HepG2 (cell line): ENCODE measurements around the gene FOLR1. TPM values are rescaled to one million over a fixed set of nuclear protein-coding genes. Genes with fewer than 3 reads are reported as not detected.

Experiments used
- CHD4 ChIP-seq: fragments of 200-600 bp; sonication (generic); IDR thresholded peaks from 2 replicates; pipeline ENCODE4 v1.7.0; 2017; ENCODE audit warnings: mild to moderate bottlenecking, low read length, borderline replicate concordance
- GTF3A ChIP-seq: sonication (generic); formaldehyde crosslinking; conservative IDR thresholded peaks from 2 replicates; pipeline ENCODE4 v1.4.0; 2020; ENCODE audit warnings: mild to moderate bottlenecking, missing genetic modification reagents
- KDM2A ChIP-seq: sonication (generic); formaldehyde crosslinking; IDR thresholded peaks from 2 replicates; pipeline ENCODE4 v1.4.0; 2020; ENCODE audit warnings: low read depth, missing genetic modification reagents, borderline replicate concordance
- MNT ChIP-seq: fragments of 450-650 bp; IDR thresholded peaks from 2 replicates; pipeline ENCODE4 v1.6.1; 2016
- ZBTB21 ChIP-seq: sonication (generic); formaldehyde crosslinking; IDR thresholded peaks from 2 replicates; pipeline ENCODE4 v1.4.0; 2020; ENCODE audit warnings: missing genetic modification reagents
- ZBTB34 ChIP-seq: sonication (generic); formaldehyde crosslinking; IDR thresholded peaks from 2 replicates; pipeline ENCODE4 v1.8.0; 2022; ENCODE audit warnings: mild to moderate bottlenecking, missing genetic modification reagents
- ZC3H13 ChIP-seq: sonication (generic); formaldehyde crosslinking; IDR thresholded peaks from 2 replicates; pipeline ENCODE4 v1.8.1; 2023; ENCODE audit warnings: mild to moderate bottlenecking, missing genetic modification reagents, moderate library complexity
- ZNF318 ChIP-seq: sonication (generic); formaldehyde crosslinking; IDR thresholded peaks from 2 replicates; pipeline ENCODE4 v1.4.0; 2020; ENCODE audit warnings: mild to moderate bottlenecking, missing genetic modification reagents
- ZNF512 ChIP-seq: sonication (generic); formaldehyde crosslinking; IDR thresholded peaks from 2 replicates; pipeline ENCODE4 v1.4.0; 2020; ENCODE audit warnings: mild to moderate bottlenecking, missing genetic modification reagents
- ZNF687 ChIP-seq: sonication (generic); formaldehyde crosslinking; IDR thresholded peaks from 2 replicates; pipeline ENCODE4 v1.5.1; 2020; ENCODE audit warnings: mild to moderate bottlenecking, missing genetic modification reagents, moderate library complexity
- polyA plus RNA-seq, 8 experiments: library from polyadenylated mRNA; depleted of rRNA in 3 of 8; stranded (reverse) in 7 of 8; unstranded in 1 of 8; fragments of >200 nt; fragmentation: Illumina TruSeq in 4 of 8; extraction: Trizol in 4 of 8; gene quantifications; 2 replicates each; pipeline versions ENCODE4 v1.2.1 to v1.2.3, GENCODE V29; 2011 to 2016; ENCODE audit warnings: low read depth in 4 of 8, missing spikeins in 1 of 8, mixed read lengths in 1 of 8; ENCODE audit not compliant: insufficient read depth in 1 of 8
- total RNA-seq, 5 experiments: library from RNA; depleted of rRNA; stranded (reverse); fragments of >200 nt; fragmentation: Illumina TruSeq; extraction: Trizol; gene quantifications; 2 replicates each; pipeline ENCODE4 v1.2.3, GENCODE V29; 2016; ENCODE audit warnings: low read depth in 1 of 5

FOLR1 gene
- total and polyA plus RNA-seq, 2 of the 13 experiments (the other 11 are each of a cell fraction or from before 2014, with no cell fraction given): 0.20 TPM; not detected in 1

GRCh38 chr11:72224564-72225410 lies 32.8 kb downstream of the FOLR1 start, which contains the start of gene INPPL1 (continued):
- TF ChIP-seq ZNF318 (CRISPR knock-in tag) (no peak), MNT (no peak), KDM2A (peak; percentile 73), ZC3H13 (no peak), GTF3A (CRISPR knock-in tag) (no peak), CHD4 (no peak), ZNF687 (CRISPR knock-in tag) (peak; percentile 37), ZBTB21 (CRISPR knock-in tag) (no peak), ZNF512 (CRISPR knock-in tag) (no peak), ZBTB34 (CRISPR knock-in tag) (no peak)
